PC-3 (cell line): ENCODE results near the gene CCKAR.

ENCODE experiments used
- EZH2 ChIP-seq: fragments of 300-600 bp; sonication (generic); IDR thresholded peaks from one replicate; pipeline ENCODE4 v1.6.1; 2017; ENCODE audit warnings: antibody characterized with exemption, mild to moderate bottlenecking, low read length; ENCODE audit not compliant: unreplicated experiment
- EZH2phosphoT487 ChIP-seq: fragments of 300-600 bp; sonication (generic); IDR thresholded peaks from 2 replicates; pipeline ENCODE4 v1.6.1; 2018; ENCODE audit warnings: mild to moderate bottlenecking, antibody characterized with exemption, low read length, borderline replicate concordance
- TF ChIP-seq, protein P1 (sequence below): fragments of 300-600 bp; sonication (generic); conservative IDR thresholded peaks from 2 replicates; pipeline ENCODE4 v1.5.1; 2017; ENCODE audit warnings: antibody characterized with exemption, low read depth, mild to moderate bottlenecking, low read length

DNA sequence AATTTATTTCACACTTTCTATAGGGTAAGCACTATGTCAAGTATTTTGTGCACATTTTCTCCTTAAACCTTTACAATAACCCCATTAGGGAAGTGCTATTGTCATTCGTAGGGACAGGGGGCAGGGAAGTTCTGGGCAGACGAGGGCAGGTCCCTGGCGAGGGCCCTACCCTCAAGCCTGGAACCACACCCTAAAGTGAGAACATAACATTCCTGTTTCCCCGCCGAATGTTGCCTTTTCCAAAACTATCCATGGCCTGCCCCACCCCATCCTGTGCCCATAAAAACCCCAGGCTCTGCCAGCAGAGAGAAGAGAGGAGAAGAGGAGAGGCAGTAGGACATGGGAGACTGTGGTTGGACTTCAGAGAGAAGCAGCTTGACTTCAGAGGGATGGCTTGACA lies 39.8 kb upstream of the CCKAR start:
- TF ChIP-seq EZH2 (no peak), EZH2phosphoT487 (no peak)
- TF ChIP-seq, protein P1, sequence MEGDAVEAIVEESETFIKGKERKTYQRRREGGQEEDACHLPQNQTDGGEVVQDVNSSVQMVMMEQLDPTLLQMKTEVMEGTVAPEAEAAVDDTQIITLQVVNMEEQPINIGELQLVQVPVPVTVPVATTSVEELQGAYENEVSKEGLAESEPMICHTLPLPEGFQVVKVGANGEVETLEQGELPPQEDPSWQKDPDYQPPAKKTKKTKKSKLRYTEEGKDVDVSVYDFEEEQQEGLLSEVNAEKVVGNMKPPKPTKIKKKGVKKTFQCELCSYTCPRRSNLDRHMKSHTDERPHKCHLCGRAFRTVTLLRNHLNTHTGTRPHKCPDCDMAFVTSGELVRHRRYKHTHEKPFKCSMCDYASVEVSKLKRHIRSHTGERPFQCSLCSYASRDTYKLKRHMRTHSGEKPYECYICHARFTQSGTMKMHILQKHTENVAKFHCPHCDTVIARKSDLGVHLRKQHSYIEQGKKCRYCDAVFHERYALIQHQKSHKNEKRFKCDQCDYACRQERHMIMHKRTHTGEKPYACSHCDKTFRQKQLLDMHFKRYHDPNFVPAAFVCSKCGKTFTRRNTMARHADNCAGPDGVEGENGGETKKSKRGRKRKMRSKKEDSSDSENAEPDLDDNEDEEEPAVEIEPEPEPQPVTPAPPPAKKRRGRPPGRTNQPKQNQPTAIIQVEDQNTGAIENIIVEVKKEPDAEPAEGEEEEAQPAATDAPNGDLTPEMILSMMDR, result no peak
